NB4 (cell line): ENCODE results near the gene PRAME.

ENCODE experiments used
- CTCF ChIP-seq: IDR thresholded peaks from one replicate; pipeline ENCODE4 v1.5.1; 2012; ENCODE audit warnings: low read depth, low read length
- MAX ChIP-seq: IDR thresholded peaks from 2 replicates; pipeline ENCODE4 v1.6.1; 2011; ENCODE audit warnings: low read depth, low read length
- MYC ChIP-seq: IDR thresholded peaks from 2 replicates; pipeline ENCODE4 v1.6.1; 2011; ENCODE audit warnings: low read depth, low read length
- POLR2A ChIP-seq: IDR thresholded peaks from 2 replicates; pipeline ENCODE4 v1.6.1; 2011; ENCODE audit warnings: mild to moderate bottlenecking; ENCODE audit not compliant: insufficient read length; ENCODE audit errors: extremely low read depth

- TF ChIP-seq CTCF = no peak
- TF ChIP-seq POLR2A = no peak
- TF ChIP-seq MYC = no peak
- no peak for TF ChIP-seq MAX
Measured at GRCh38 chr22:22593250-22593649, 34.2 kb upstream of the PRAME start.
